ENCODE results near the gene ERCC6.

ERCC6 gene

GRCh38 chr10:49486009-49486408 is 52.9 kb downstream of the ERCC6 start:
- TF ChIP-seq YY1 (IDR thresholded peaks at IDR 0.05; ENCODE audit: insufficient read depth, insufficient read length), result no peak
- TF ChIP-seq ZNF274 (IDR thresholded peaks at IDR 0.05; ENCODE audit: low read depth, low read length), result no peak
- no peak for TF ChIP-seq SUZ12 (IDR thresholded peaks at IDR 0.05; ENCODE audit: extremely low read depth, insufficient read depth, insufficient read length)
- no peaks in the 10 kb centered on the region for H3K27me3 ChIP-seq (ENCODE audit: insufficient read depth, insufficient read length)
- no peak overlapping the region for H3K9ac ChIP-seq (ENCODE audit: insufficient read length, low read depth)
- no peak for DNase-seq (ENCODE audit: low read depth, low spot score)
- no peak overlapping the region for H3K4me3 ChIP-seq (ENCODE audit: insufficient read length, low read depth)
- no peaks in the 10 kb centered on the region for H3K9me3 ChIP-seq (ENCODE audit: insufficient read depth, low read length)
- H3K4me1 ChIP-seq (ENCODE audit: insufficient read depth, insufficient read length), result no peaks in the 10 kb centered on the region
- no peaks in the 10 kb centered on the region for H3K36me3 ChIP-seq (ENCODE audit: insufficient read depth, insufficient read length, low read length)

GRCh38 chr10:49484486-49485235 is 54.3 kb downstream of the ERCC6 start:
- Histone ChIP-seq H3K4me1 (ENCODE audit: insufficient read depth, insufficient read length) (no peaks in the 10 kb centered on the region), H3K4me3 (ENCODE audit: insufficient read length, low read depth) (no peak overlapping the region), H3K9ac (ENCODE audit: insufficient read length, low read depth) (no peak overlapping the region), H3K9me3 (ENCODE audit: insufficient read depth, low read length) (no peaks in the 10 kb centered on the region), H3K27me3 (ENCODE audit: insufficient read depth, insufficient read length) (no peaks in the 10 kb centered on the region), H3K36me3 (ENCODE audit: insufficient read depth, insufficient read length, low read length) (no peaks in the 10 kb centered on the region)
- TF ChIP-seq YY1 (IDR thresholded peaks at IDR 0.05; ENCODE audit: insufficient read depth, insufficient read length) (no peak), ZNF274 (IDR thresholded peaks at IDR 0.05; ENCODE audit: low read depth, low read length) (no peak), SUZ12 (IDR thresholded peaks at IDR 0.05; ENCODE audit: extremely low read depth, insufficient read depth, insufficient read length) (no peak)
- no peak for DNase-seq (ENCODE audit: low read depth, low spot score)

GRCh38 chr10:49478819-49479218 is 60.1 kb downstream of the ERCC6 start:
- no peak overlapping the region for H3K4me3 ChIP-seq (ENCODE audit: insufficient read length, low read depth)
- no peaks in the 10 kb centered on the region for H3K4me1 ChIP-seq (ENCODE audit: insufficient read depth, insufficient read length)
- no peaks in the 10 kb centered on the region for H3K27me3 ChIP-seq (ENCODE audit: insufficient read depth, insufficient read length)
- DNase-seq (ENCODE audit: low read depth, low spot score), result no peak
- peaks cover 33% of the 10 kb centered on the region for H3K36me3 ChIP-seq (ENCODE audit: insufficient read depth, insufficient read length, low read length)
- no peak overlapping the region for H3K9ac ChIP-seq (ENCODE audit: insufficient read length, low read depth)
- TF ChIP-seq YY1 (IDR thresholded peaks at IDR 0.05; ENCODE audit: insufficient read depth, insufficient read length) (no peak), SUZ12 (IDR thresholded peaks at IDR 0.05; ENCODE audit: extremely low read depth, insufficient read depth, insufficient read length) (no peak), ZNF274 (IDR thresholded peaks at IDR 0.05; ENCODE audit: low read depth, low read length) (no peak)
- no peaks in the 10 kb centered on the region for H3K9me3 ChIP-seq (ENCODE audit: insufficient read depth, low read length)

- no peak for TF ChIP-seq SUZ12 (IDR thresholded peaks at IDR 0.05; ENCODE audit: extremely low read depth, insufficient read depth, insufficient read length)
- TF ChIP-seq YY1 (IDR thresholded peaks at IDR 0.05; ENCODE audit: insufficient read depth, insufficient read length), result no peak
- TF ChIP-seq ZNF274 (IDR thresholded peaks at IDR 0.05; ENCODE audit: low read depth, low read length), result no peak
- Histone ChIP-seq H3K9ac (ENCODE audit: insufficient read length, low read depth) (no peak overlapping the region), H3K36me3 (ENCODE audit: insufficient read depth, insufficient read length, low read length) (peaks cover 56% of the 10 kb centered on the region), H3K4me1 (ENCODE audit: insufficient read depth, insufficient read length) (no peaks in the 10 kb centered on the region), H3K9me3 (ENCODE audit: insufficient read depth, low read length) (no peaks in the 10 kb centered on the region), H3K27me3 (ENCODE audit: insufficient read depth, insufficient read length) (no peaks in the 10 kb centered on the region), H3K4me3 (ENCODE audit: insufficient read length, low read depth) (no peak overlapping the region)
- no peak for DNase-seq (ENCODE audit: low read depth, low spot score)
Measured at GRCh38 chr10:49474901-49475300, 64.0 kb downstream of the ERCC6 start.

DNA sequence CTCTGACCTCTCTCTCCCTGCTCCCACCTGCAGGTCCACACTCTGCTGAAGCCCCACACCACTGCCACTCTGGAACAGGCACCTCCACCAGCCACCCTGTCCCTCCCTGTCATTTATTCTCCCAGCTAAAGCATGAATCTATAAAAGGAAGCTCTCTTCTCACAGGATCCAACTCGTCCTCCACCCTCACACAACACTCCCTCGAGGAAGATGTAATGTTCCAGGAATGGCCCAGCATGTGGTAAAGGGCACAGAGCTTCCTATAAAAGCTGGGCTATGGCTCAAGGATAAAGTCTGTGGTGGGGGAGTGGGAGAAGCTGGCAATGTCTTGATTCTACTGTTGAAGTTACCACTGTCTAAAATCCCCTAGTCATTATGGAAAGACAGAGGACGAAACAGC is 67.4 kb downstream of the ERCC6 start:
- H3K9ac ChIP-seq (ENCODE audit: insufficient read length, low read depth), result no peak overlapping the region
- no peak for DNase-seq (ENCODE audit: low read depth, low spot score)
- H3K4me1 ChIP-seq (ENCODE audit: insufficient read depth, insufficient read length), result no peaks in the 10 kb centered on the region
- no peaks in the 10 kb centered on the region for H3K9me3 ChIP-seq (ENCODE audit: insufficient read depth, low read length)
- no peak for TF ChIP-seq YY1 (IDR thresholded peaks at IDR 0.05; ENCODE audit: insufficient read depth, insufficient read length)
- no peak for TF ChIP-seq SUZ12 (IDR thresholded peaks at IDR 0.05; ENCODE audit: extremely low read depth, insufficient read depth, insufficient read length)
- H3K27me3 ChIP-seq (ENCODE audit: insufficient read depth, insufficient read length), result no peaks in the 10 kb centered on the region
- H3K36me3 ChIP-seq (ENCODE audit: insufficient read depth, insufficient read length, low read length), result peaks cover 57% of the 10 kb centered on the region
- no peak overlapping the region for H3K4me3 ChIP-seq (ENCODE audit: insufficient read length, low read depth)

DNA sequence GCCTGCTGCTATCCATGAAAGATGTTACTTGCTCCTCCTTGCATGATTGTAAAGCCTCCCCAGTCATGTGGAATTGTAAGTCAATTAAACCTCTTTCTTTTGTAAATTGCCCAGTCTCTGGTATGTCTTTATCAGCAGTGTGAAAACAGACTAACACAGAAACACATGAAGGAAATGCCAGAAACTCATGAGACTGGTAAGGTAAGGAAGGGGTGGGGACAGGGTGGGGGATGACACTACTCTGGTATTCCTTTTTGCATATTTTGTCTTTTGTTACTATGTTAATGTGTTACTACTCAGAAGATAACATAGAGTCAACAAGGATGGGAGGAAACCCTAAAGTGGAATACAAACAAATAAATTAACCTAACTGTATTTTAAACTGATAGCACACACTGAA is 73.2 kb downstream of the ERCC6 start:
- DNase-seq (ENCODE audit: low read depth, low spot score), result peak; percentile 6

More for the DNA sequence above, 73.2 kb downstream of the ERCC6 start:
- TF ChIP-seq YY1 (IDR thresholded peaks at IDR 0.05; ENCODE audit: insufficient read depth, insufficient read length), result no peak
- TF ChIP-seq SUZ12 (IDR thresholded peaks at IDR 0.05; ENCODE audit: extremely low read depth, insufficient read depth, insufficient read length), result no peak
- TF ChIP-seq ZNF274 (IDR thresholded peaks at IDR 0.05; ENCODE audit: low read depth, low read length), result no peak
- no peaks in the 10 kb centered on the region for H3K27me3 ChIP-seq (ENCODE audit: insufficient read depth, insufficient read length)
- H3K9me3 ChIP-seq (ENCODE audit: insufficient read depth, low read length), result peaks cover 28% of the 10 kb centered on the region; the same call in 1 of the 2 replicates
- no peak overlapping the region for H3K9ac ChIP-seq (ENCODE audit: insufficient read length, low read depth)
- H3K4me3 ChIP-seq (ENCODE audit: insufficient read length, low read depth), result no peak overlapping the region
- peaks cover 22% of the 10 kb centered on the region for H3K36me3 ChIP-seq (ENCODE audit: insufficient read depth, insufficient read length, low read length)
- no peaks in the 10 kb centered on the region for H3K4me1 ChIP-seq (ENCODE audit: insufficient read depth, insufficient read length)
